ENCODE measurements around the gene FUS.

Gene FUS

GRCh38 chr16:31202414-31203375 lies 22.8 kb downstream of the FUS start, which contains the start of gene PYCARD:
TSS of gene PYCARD (minus strand) at chr16:31202760. CDS start at chr16:31202690, 70 bp downstream.
- peak; percentile 64 for DNase-seq (ENCODE audit: low spot score)

DNA sequence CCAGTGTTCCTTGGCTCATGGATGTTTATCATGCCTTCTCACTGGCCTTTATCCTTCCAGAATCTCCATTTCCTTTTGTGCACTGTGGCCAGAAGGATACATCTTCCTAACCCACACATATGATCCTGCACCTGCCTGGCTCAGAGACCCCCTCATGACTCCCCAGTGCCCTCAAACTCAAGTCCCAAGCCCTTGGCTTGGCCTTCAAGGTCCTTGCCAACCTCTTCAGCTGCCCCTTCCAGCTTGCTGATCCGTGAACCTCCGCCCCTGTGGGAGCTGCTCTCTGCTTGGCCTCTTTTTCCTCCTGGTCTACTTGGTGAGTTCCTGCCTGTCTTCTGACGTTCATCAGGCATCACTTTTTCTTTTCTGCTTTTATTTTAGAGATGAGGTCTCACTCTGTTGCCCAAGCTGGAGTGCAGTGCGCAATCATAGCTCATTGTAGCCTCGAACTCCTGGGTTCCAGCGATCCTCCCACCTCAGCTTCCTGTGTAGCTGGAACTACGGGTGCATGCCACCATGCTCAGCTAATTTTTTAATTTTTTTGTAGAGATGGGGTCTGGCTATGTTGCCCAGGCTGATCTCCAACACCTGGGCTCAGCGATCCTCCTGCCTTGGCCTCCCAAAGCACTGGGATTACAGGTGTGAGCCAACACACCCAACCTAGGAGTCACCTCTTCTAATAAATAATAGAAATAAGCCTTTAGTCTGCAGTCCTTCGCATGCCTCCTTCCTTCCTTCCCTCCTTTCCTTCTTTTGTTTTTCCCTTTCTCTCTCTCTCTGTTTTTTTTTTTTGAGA lies 25.1 kb downstream of the FUS start:
- no peak for DNase-seq (ENCODE audit: low spot score)

- DNase-seq (ENCODE audit: low spot score), result no peak
Measured at GRCh38 chr16:31206776-31207175, 26.8 kb downstream of the FUS start.

DNA sequence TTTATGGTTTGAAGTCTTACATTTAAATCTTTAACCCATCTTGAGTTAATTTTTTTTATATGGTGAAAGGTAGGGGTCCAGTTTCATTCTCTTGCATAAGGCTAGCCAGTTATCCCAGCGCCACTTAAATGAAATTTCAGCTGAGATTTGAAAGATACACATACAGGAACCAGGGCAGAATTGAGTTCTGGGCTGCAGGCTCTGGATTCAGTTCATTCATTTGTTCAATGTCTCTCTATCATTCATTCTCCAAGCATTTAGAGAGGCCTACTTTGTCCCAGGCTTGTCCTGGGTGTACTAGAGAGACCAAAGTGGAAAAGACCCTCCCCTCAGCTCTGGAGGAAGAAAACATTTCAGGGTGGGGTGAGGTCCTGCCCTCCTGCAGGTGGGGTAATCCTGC lies 33.4 kb downstream of the FUS start:
- no peak for DNase-seq (ENCODE audit: low spot score)

DNA sequence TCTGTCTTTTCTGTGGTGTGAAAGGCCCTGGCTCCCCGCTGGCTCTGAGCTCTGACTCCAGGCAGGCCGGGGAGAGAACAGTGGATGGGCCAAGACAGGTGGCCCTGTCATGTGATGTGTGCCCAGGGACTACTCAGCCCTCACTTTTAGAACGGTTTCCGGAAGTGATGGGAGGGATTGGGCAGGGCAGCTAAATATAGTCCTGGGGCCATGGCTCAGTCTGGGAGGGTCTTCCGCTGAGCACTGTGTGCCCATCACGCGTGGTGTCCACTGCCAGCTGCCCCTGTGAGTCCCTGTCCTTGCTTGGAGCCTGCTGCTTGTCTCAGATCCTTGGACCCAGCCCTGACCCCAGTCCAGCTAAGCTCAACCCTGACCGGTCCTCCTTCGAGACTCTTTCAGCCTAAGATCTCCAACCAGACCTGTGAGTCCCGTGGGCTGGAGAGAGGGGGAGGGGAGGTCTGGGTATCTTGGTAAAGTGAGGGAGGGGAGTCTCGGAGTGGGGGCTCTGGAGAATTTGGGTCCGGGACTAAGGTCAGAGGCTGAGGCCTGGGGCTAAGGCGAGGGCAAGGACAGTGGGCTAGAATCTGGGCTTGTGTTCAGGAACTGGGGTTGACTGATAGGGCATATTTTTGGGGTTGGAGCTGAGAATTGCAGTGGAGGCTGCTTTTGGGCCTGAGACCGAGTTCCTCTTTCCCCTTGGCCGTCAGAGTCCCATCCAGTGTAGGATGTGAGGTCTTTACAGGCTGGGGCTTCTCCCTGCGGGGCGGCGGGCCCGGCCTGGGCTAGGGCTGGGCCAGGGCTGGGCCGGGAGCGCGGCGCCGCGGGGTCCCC lies 34.2 kb downstream of the FUS start, which contains the start of gene TRIM72:
Gene TRIM72, plus strand, starts transcription at position 243 of the 831 bp plus-strand sequence. CDS start 620 bp downstream, outside the sequence.
- no peak for DNase-seq (ENCODE audit: low spot score)

GRCh38 chr16:31214708-31215286 lies 34.9 kb downstream of the FUS start:
- peak; percentile 79 for DNase-seq (ENCODE audit: low spot score)

DNA sequence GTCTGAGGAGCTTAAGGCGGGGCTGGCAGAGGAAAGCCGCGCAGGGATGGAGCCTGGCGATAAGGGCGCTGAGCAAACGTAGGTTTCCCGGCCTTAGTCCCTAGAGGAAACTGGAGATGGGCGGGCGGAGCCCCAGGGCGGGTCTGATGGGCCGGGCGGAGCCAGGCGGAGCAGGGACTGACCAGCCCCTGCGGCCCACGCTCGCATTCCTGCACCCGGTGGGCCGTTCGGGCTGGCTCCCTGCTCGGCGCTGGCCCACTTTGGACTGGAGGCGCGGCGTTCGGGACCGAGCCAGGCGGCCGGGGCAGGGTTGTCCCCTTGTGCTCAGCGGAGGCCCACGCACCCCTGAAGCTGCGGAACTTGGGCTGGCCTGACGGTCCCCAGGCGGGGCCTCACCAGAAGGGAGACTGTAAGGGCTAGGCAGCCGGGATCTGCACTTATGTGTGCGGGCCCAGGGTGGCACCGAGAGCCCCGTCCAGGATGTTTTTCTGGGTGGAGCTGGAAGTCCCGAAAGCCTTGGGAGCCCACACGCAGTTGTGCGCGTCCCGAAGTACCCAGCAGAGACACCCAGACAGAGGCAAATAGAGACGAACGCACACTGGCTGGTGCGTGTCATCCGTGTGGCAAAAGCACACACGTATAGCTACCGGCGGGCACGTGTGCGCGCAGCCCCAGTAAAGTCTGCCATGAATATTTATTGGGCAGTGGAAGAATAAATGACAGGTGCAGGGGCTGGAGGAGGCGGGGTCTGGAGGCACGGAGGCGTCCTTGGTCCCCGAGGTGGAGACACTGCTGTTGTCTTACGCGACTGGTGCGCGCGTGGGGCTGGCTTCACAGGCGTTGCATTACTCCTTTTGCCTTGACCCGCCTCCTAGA lies 35.6 kb downstream of the FUS start:
- DNase-seq (ENCODE audit: low spot score), result peak; percentile 98

DNA sequence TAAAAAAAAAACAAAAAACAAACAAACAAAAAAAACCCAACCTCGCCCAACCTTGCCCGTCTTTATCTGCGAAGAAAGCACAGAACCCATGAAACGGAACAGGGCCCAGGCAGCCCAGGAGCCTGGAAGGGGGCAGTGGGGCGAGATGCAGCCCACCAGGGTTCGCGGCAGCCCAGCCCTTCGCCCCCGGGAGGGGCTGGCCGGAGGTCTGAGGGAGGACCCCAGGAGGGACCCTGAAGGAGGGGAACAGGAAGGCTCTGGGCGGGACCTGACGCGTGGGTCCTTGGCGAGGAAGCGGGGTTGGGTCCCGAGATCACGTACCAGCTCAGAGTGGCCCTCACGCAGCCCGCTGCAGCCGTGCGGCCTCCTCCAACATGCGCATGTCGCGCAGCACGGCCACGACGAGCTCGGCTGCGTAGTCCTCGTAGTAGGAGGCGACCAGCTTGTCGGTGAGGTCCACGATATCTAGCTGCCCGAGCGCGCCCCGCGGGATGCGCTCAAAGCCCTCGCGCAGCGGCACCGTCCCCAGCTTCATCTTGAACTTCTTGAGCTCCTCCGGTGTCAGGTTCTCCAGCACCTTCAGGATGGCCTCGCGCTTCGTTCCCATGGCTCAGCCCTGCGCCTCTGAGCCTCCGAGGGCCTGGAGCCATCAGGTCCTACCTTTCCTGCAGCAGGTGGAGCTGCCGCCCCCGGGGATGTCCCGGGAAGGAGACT lies 36.6 kb downstream of the FUS start, which contains the start of gene PYDC1:
Gene PYDC1, minus strand, starts transcription at position 714 of the 714 bp plus-strand sequence. Its CDS starts 107 bp downstream, at position 607.
- peak; percentile 65 for DNase-seq (ENCODE audit: low spot score)

DNA sequence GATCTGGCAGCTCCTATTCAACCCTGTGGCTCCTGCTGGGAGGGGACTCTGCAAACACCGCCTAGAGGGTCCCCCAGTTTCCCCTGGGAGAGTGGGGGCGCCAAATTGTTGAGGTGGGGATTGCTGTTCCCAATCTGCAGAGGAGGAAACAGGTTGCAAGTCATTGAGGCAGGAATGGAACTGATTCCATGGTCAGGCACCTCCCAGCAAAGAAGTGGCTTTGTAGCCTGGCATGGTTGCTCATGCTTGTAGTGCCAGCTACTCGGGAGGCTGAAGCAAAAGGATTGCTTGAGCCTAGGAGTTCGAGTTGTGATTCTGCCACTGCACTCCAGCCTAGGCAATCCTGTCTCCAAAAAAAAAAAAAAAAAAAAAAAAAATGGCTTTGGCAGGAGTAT lies 37.2 kb downstream of the FUS start:
- no peak for DNase-seq (ENCODE audit: low spot score)

DNA sequence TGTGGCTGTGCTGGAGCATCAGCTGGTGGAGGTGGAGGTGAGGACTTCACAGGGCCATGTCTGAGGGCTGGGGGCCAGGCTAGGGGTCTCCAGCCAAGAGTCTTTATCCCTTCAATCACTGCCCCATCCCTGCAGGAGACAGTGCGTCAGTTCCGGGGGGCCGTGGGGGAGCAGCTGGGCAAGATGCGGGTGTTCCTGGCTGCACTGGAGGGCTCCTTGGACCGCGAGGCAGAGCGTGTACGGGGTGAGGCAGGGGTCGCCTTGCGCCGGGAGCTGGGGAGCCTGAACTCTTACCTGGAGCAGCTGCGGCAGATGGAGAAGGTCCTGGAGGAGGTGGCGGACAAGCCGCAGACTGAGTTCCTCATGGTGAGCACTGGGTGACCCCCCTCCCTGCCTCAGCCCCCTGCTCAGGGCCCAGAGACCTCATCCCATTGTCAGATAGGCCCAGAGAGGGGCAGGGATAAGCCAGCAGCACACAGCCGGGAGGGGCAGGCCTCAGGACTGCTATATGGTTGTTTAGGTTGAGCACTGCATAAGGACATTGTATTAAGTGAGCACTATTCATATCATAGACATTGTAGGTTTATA lies 39.3 kb downstream of the FUS start:
- no peak for DNase-seq (ENCODE audit: low spot score)

GRCh38 chr16:31221357-31222160 lies 41.6 kb downstream of the FUS start:
- DNase-seq (ENCODE audit: low spot score), result peak; percentile 4

DNA sequence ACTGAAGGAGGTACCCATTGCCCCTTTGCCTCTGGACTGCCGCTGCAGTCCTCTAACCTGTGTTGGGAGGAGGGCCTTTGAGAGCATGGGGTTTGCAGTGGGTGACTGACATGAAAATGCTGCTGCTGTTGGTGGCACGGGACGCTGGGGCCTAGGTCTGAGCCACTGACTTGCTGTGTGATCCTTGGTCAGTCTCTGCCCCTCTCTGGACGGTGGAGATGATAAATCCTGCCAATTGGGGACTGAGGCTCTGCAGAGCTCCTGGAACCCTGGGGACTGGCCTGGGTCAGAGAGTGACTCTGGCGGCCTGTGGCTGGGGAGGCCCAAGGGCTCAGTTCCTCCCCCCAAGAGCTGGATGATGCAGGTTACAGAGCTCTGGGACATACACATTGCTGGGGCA lies 43.1 kb downstream of the FUS start:
- DNase-seq (ENCODE audit: low spot score), result no peak

- no peak for DNase-seq (ENCODE audit: low spot score)
Measured at GRCh38 chr16:31224092-31224955, 44.4 kb downstream of the FUS start.

- DNase-seq (ENCODE audit: low spot score), result no peak
Measured at GRCh38 chr16:31225193-31225592, 45.3 kb downstream of the FUS start.

- no peak for DNase-seq (ENCODE audit: low spot score)
Measured at GRCh38 chr16:31228206-31228605, 48.3 kb downstream of the FUS start.

DNA sequence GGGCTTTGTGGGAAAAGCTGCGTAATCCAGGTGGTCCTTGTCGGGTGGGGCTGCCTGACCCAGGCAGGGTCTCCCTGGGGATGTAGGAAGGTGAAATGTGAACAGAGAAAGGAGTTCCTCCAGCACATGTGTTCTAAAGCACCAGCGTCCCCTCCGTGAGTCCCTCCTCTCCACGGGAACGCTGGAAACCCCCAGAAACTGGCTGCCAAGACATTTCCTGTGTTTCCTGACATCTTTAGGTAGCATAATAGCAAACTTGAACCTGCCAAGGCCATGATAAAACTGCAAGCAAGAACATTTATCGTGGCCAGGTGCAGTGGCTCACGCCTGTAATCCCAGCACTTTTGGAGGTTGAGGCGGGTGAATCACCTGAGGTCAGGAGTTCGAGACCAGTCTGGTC lies 49.6 kb downstream of the FUS start:
- no peak for DNase-seq (ENCODE audit: low spot score)

- no peak for DNase-seq (ENCODE audit: low spot score)
Measured at GRCh38 chr16:31238041-31238440, 58.1 kb downstream of the FUS start.
